NT2/D1 (cell line): ENCODE measurements around the gene MACROD1.

Experiments used
- DNase-seq: peaks from one replicate; pipeline ENCODE4 v3.0.0-alpha.2; 2011; ENCODE audit warnings: low read depth, low spot score
- H3K27me3 ChIP-seq: 2 replicates; pipeline ENCODE4 v1.6.0; 2011; ENCODE audit warnings: mild to moderate bottlenecking; ENCODE audit not compliant: insufficient read length, insufficient read depth
- H3K36me3 ChIP-seq: 2 replicates; pipeline ENCODE4 v1.6.1; 2011; ENCODE audit warnings: mild to moderate bottlenecking, low read length, mixed read lengths; ENCODE audit not compliant: insufficient read depth, insufficient read length
- H3K4me1 ChIP-seq: 2 replicates; pipeline ENCODE4 v1.5.1; 2011; ENCODE audit not compliant: insufficient read depth, insufficient read length
- H3K4me3 ChIP-seq: 2 replicates; pipeline ENCODE4 v1.5.1; 2011; ENCODE audit warnings: low read depth; ENCODE audit not compliant: insufficient read length
- H3K9ac ChIP-seq: 2 replicates; pipeline ENCODE4 v1.6.0; 2011; ENCODE audit warnings: low read depth; ENCODE audit not compliant: insufficient read length
- H3K9me3 ChIP-seq: 2 replicates; pipeline ENCODE4 v1.5.1; 2011; ENCODE audit warnings: mild to moderate bottlenecking, low read length; ENCODE audit not compliant: insufficient read depth
- SUZ12 ChIP-seq: IDR thresholded peaks from 2 replicates; pipeline ENCODE4 v1.6.1; 2011; ENCODE audit not compliant: insufficient read length, insufficient read depth; ENCODE audit errors: extremely low read depth
- YY1 ChIP-seq: IDR thresholded peaks from 2 replicates; pipeline ENCODE4 v1.6.1; 2011; ENCODE audit not compliant: insufficient read length, insufficient read depth
- ZNF274 ChIP-seq: IDR thresholded peaks from 2 replicates; pipeline ENCODE4 v1.6.1; 2011; ENCODE audit warnings: mild to moderate bottlenecking, low read depth, low read length

MACROD1 gene

DNA sequence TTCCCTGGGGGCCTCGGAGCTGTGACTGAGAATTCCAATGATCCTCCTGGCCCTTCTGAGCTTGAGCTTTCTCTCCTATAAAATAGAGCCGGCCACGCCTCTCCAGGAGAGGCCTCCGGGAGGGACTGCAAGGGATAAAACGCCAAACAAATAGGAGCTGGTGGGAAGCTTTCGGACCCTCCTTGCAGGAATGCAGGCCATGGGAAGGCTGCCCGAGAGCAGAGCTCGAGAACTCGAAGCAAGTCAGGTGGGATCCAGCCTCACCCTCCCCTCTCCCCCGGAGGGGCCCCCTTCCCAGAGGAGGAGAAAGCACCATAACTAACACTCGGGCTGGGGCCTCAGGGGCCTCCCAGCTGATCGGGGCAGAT lies 95.6 kb downstream of the MACROD1 start:
- Histone ChIP-seq H3K9me3 (no peaks in the 10 kb centered on the region), H3K4me3 (no peak overlapping the region), H3K36me3 (no peaks in the 10 kb centered on the region), H3K9ac (no peak overlapping the region), H3K4me1 (peaks cover 35% of the 10 kb centered on the region), H3K27me3 (peaks cover 50% of the 10 kb centered on the region)
- peak; percentile 43 for DNase-seq
- no peak for TF ChIP-seq ZNF274
- TF ChIP-seq YY1, result no peak
- TF ChIP-seq SUZ12, result no peak

DNA sequence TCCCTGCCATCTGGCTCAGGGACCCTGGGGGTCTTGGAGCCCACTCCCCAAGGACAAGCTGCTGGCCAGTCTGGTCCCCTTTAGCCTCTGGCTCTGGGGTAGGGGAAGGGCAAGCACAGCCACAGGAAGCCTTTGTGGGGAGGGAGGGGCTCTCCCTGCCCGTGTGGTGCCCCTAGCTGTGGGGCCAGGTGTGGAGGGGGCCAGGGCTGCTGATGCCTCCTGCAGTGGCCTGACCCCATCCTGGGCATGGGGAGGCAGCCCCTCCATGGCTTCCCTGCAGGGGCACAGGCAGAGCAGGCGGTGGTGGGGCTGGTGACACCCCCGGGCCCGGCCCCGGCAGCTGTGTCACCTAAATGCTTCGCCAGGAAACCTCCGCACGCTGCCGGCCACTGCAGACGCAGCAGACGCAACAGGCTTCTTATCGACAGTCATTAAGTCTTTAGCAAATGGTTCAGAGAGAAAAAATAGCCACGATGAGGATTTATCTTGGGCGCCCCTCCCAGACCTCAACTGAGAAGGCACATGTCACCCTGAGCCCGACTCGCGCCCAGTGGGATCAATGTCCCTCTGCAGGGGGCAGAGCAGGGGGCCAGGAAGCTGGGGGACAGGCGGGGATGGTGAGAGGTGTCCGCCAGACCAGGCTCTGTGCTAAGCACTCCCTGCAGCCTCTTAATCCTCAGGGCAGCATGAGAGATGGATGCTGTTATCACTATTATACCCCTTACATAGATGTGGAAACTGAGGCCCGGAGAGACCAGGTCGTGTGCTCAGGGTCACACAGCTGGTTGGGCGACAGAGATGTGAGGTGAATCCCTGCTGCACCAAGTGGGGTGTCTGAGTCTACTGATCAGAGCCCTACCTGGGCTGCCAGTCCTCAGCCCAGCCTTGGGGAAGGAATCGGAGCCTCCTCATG lies 96.3 kb downstream of the MACROD1 start:
- Histone ChIP-seq H3K4me3 (no peak overlapping the region), H3K9ac (no peak overlapping the region), H3K36me3 (no peaks in the 10 kb centered on the region), H3K27me3 (peaks cover 50% of the 10 kb centered on the region), H3K4me1 (peaks cover 35% of the 10 kb centered on the region), H3K9me3 (no peaks in the 10 kb centered on the region)
- TF ChIP-seq ZNF274, result no peak
- TF ChIP-seq YY1, result no peak
- no peak for TF ChIP-seq SUZ12
- no peak for DNase-seq

DNA sequence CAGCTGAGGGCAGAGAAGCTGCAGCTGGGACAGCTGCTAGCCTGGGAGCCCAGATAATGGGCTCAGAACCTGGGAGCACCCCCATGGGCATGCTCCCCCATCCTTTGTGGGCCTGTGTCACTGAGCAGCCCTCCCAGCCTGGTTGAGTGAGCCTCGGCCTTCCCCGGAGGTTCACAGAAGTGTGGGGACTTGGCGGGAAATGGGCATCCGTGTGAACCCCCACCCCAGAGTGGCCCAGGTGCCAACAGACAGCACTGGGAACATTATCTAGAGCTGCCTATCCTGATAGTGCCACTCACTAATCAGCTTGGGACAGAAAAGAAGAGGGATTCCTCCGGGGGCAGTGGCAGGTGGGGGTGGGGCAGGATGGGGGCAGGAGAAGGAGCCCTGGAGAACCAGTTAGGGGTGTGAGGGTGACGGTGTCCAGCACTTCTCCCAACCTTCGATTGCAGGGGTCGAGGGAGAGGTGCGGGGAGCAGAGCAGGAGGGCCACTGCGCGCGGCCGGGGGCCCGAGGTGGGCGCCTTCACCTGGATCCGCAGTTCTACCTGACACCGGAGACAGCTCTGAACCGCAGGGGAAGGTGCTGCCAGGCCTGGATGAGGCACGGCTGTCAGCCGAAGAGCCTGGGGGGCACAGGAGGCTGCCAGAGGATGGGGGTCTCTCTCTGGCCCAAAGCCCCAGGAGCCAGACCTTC lies 97.1 kb downstream of the MACROD1 start:
- no peak overlapping the region for H3K4me3 ChIP-seq
- no peaks in the 10 kb centered on the region for H3K36me3 ChIP-seq
- H3K9me3 ChIP-seq, result no peaks in the 10 kb centered on the region
- peaks cover 50% of the 10 kb centered on the region for H3K27me3 ChIP-seq
- TF ChIP-seq YY1 (no peak), ZNF274 (no peak), SUZ12 (no peak)
- DNase-seq, result no peak
- H3K4me1 ChIP-seq, result peaks cover 33% of the 10 kb centered on the region
- H3K9ac ChIP-seq, result peak overlapping the region; percentile 25

DNA sequence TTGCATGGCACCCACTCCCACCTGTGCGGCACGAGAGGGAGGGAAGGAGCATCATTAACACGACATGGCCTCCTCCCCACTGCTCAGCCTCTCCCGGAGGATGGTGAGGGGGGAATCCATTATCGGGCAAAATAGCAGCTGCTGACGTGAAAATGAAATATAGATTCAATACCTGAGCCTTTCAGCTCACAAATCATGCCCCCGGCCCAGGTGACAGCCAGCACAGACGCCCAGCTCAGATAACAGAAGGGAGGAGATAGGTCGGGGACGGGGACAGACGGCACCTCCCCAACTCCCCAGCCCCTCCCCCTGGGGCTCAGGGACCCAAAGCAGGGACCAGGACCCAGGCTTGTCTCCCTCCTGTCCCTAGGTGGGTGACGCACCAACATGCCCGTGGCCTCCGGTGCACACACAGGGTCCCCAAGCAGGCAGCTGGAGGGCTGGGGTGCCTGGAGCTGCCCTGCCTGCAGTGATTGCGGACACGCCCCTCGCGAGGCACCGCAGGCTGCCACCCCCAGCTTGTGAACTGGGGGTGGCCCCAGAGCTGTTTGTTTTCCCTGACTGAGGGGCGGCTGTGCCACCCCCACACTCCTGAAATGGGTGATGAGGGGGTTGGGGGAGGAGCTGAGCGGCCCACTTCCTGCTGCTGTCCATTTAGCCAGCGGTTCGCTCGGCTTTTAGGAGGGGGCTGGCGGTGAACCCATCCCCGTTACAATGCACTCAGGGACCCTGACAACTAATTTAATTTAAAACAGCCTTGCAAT lies 98.5 kb downstream of the MACROD1 start:
- Histone ChIP-seq H3K4me3 (no peak overlapping the region), H3K27me3 (peaks cover 49% of the 10 kb centered on the region), H3K9ac (no peak overlapping the region), H3K9me3 (no peaks in the 10 kb centered on the region), H3K36me3 (no peaks in the 10 kb centered on the region), H3K4me1 (peaks cover 36% of the 10 kb centered on the region)
- no peak for DNase-seq
- TF ChIP-seq YY1, result no peak
- TF ChIP-seq ZNF274, result no peak
- TF ChIP-seq SUZ12, result no peak

GRCh38 chr11:64065712-64066111 lies 100.2 kb downstream of the MACROD1 start:
- Histone ChIP-seq H3K4me1 (peaks cover 29% of the 10 kb centered on the region), H3K9ac (no peak overlapping the region), H3K4me3 (no peak overlapping the region), H3K27me3 (peaks cover 48% of the 10 kb centered on the region), H3K9me3 (no peaks in the 10 kb centered on the region), H3K36me3 (no peaks in the 10 kb centered on the region)
- TF ChIP-seq SUZ12, result no peak
- TF ChIP-seq YY1, result no peak
- no peak for TF ChIP-seq ZNF274
- DNase-seq, result no peak

DNA sequence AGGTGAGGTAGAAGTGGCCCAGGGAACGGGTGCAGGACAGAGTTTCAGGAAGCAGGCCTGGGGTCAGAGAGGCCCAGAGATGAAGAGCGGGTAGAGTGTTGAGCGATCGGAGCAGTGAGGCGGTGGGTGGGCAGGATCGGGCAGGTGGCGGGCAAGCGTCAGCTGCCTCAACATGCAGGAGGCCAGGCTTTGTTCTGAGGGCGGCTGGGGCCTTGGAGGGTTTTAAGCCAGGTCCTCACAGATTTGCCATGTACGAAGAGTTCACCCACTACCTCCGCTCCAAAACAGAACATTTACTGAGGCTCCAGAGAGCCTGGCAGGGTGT lies 100.8 kb downstream of the MACROD1 start:
- H3K4me3 ChIP-seq, result no peak overlapping the region
- H3K9me3 ChIP-seq, result no peaks in the 10 kb centered on the region
- no peaks in the 10 kb centered on the region for H3K36me3 ChIP-seq
- H3K4me1 ChIP-seq, result peaks cover 29% of the 10 kb centered on the region
- no peak for TF ChIP-seq YY1
- TF ChIP-seq ZNF274, result no peak
- no peak for TF ChIP-seq SUZ12
- H3K27me3 ChIP-seq, result peaks cover 54% of the 10 kb centered on the region
- no peak for DNase-seq
- no peak overlapping the region for H3K9ac ChIP-seq
